ENCODE data around the gene LBR.

DNA sequence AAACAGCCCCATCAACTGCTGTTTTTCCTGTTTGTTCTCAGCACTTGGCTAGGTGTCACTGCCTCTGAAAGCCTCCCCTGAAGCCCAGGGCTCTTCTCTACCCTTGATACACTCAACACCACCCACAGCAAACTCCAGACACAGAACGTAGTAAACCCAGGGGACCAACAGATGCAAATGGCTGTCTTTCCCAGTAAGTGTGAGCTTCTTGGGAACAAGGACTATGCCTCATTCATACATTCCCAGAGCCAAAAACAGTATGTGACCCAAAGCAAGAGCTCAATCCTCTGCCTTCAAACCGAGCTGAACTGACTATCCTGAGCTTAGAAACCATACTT, 4.4 kb downstream of the LBR start:
- TF ChIP-seq, protein P1, sequence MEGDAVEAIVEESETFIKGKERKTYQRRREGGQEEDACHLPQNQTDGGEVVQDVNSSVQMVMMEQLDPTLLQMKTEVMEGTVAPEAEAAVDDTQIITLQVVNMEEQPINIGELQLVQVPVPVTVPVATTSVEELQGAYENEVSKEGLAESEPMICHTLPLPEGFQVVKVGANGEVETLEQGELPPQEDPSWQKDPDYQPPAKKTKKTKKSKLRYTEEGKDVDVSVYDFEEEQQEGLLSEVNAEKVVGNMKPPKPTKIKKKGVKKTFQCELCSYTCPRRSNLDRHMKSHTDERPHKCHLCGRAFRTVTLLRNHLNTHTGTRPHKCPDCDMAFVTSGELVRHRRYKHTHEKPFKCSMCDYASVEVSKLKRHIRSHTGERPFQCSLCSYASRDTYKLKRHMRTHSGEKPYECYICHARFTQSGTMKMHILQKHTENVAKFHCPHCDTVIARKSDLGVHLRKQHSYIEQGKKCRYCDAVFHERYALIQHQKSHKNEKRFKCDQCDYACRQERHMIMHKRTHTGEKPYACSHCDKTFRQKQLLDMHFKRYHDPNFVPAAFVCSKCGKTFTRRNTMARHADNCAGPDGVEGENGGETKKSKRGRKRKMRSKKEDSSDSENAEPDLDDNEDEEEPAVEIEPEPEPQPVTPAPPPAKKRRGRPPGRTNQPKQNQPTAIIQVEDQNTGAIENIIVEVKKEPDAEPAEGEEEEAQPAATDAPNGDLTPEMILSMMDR (IDR thresholded peaks at IDR 0.05): no peak
- TF ChIP-seq POLR2A (IDR thresholded peaks at IDR 0.05): no peak
